Lower leg skin (tissue), 3 donors: ENCODE data around the gene DMGDH.

Source experiments
- POLR2A ChIP-seq, 2 donors: fragments of 450-650 bp; IDR thresholded peaks; one replicate each; pipeline ENCODE4 v1.6.1; 2016 to 2017; ENCODE audit warnings: antibody characterized with exemption in 2 of 2, mild to moderate bottlenecking in 1 of 2, moderate library complexity in 1 of 2
- TF ChIP-seq, protein P1 (sequence below), 3 donors: fragments of 450-650 bp; IDR thresholded peaks; one replicate each; pipeline ENCODE4 v1.5.1; 2016; ENCODE audit warnings: antibody characterized with exemption in 3 of 3, mild to moderate bottlenecking in 3 of 3, moderate library complexity in 2 of 3

DNA sequence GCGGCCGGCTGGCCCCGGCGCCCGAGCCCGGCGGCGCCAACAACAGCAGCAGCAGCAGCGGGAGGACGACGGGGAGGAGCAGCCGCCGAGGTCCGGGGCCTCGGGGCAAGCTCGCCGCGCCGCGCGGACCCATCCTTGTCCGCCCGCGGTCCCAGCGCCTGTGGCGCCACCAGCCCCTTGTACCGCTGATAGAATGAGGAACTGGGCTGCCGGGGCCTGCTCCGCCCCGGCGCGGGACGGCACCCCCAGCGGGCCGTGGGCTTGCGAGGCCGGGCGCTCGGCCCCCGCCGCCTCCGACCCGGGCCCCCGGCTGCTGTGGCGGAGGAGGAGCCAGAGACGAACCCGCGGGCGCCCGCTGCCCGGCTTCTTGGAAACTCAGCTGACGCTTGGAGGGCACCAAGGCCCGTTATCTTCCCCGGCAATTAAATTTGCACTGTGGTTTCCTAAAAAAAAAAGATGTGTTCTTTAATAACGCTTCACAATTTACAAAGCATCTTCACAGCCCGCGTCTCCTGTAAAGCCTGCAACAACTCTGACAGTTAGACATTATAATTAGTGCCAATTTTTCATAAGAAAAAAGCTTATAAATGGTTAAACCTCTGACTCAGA lies 84.3 kb downstream of the DMGDH start, which contains the start of gene ARSB:
- no peak for TF ChIP-seq POLR2A (IDR thresholded peaks at IDR 0.05)
- TF ChIP-seq, protein P1, sequence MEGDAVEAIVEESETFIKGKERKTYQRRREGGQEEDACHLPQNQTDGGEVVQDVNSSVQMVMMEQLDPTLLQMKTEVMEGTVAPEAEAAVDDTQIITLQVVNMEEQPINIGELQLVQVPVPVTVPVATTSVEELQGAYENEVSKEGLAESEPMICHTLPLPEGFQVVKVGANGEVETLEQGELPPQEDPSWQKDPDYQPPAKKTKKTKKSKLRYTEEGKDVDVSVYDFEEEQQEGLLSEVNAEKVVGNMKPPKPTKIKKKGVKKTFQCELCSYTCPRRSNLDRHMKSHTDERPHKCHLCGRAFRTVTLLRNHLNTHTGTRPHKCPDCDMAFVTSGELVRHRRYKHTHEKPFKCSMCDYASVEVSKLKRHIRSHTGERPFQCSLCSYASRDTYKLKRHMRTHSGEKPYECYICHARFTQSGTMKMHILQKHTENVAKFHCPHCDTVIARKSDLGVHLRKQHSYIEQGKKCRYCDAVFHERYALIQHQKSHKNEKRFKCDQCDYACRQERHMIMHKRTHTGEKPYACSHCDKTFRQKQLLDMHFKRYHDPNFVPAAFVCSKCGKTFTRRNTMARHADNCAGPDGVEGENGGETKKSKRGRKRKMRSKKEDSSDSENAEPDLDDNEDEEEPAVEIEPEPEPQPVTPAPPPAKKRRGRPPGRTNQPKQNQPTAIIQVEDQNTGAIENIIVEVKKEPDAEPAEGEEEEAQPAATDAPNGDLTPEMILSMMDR (IDR thresholded peaks at IDR 0.05) = no peak
